ENCODE measurements around the gene GNPTG. TPM values are rescaled to one million over a fixed set of nuclear protein-coding genes. Genes with fewer than 3 reads are reported as not detected.
A peak's percentile ranks its signal among the peaks of the same experiment; 100 is the strongest.

GNPTG gene
- polyA plus RNA-seq, 1 of the 3 experiments (the other 2 are of a cell fraction): 113 TPM

- DNase-seq: no peak
- H2AFZ ChIP-seq (ENCODE audit: low read depth): no peak overlapping the region
- POLR2A ChIA-PET: no interaction called here
- WGBS (ENCODE audit: low lambda C conversion rate): 80% methylated on average over 13 of the region's 19 CpGs
- TF ChIP-seq PBX3 (IDR thresholded peaks at IDR 0.05) (no peak), CTCF (IDR thresholded peaks at IDR 0.05) (no peak), MXI1 (IDR thresholded peaks at IDR 0.05; ENCODE audit: low read depth, low read length) (no peak), SMC3 (IDR thresholded peaks at IDR 0.05; ENCODE audit: low read depth, low read length) (no peak), USF1 (IDR thresholded peaks at IDR 0.05; ENCODE audit: borderline replicate concordance, low read depth) (no peak), ZBTB33 (IDR thresholded peaks at IDR 0.05; ENCODE audit: borderline replicate concordance, low read depth) (no peak), FOXJ3 (CRISPR knock-in tag; IDR thresholded peaks at IDR 0.05) (no peak), RXRA (IDR thresholded peaks at IDR 0.05; ENCODE audit: borderline replicate concordance, low read depth) (no peak), TEAD4 (IDR thresholded peaks at IDR 0.05; ENCODE audit: borderline replicate concordance, insufficient read depth) (no peak), TCF12 (IDR thresholded peaks at IDR 0.05) (no peak), MAX (IDR thresholded peaks at IDR 0.05; ENCODE audit: low read depth) (no peak), EZH2phosphoT487 (IDR thresholded peaks at IDR 0.05; ENCODE audit: borderline replicate concordance, low read depth) (no peak)
- CTCF ChIA-PET: interaction anchor here (2.3 kb wide), 1 partner anchor 12 kb away, joined by 11 read pairs; no protein-coding TSS in a partner anchor
- H3K36me3 ChIP-seq (replicated peaks in 1 of 2; ENCODE audit: control insufficient read depth in 1 of 2, insufficient read depth in 2 of 2, low read length in 1 of 2): peaks cover 0 to 19% of the 10 kb centered on the region in 2 experiments
- H3K4me1 ChIP-seq (ENCODE audit: control insufficient read depth in 1 of 2, insufficient read depth in 2 of 2, low read depth in 1 of 2, low read length in 1 of 2): peaks cover 0 to 15% of the 10 kb centered on the region in 2 experiments; a peak in 2 of 4 replicates
- peak overlapping the region; percentile 98 for H3K4me3 ChIP-seq (ENCODE audit: low read depth in 2 of 2, low read length in 1 of 2)
- H3K4me2 ChIP-seq: peak overlapping the region; percentile 98
- H3K27ac ChIP-seq (ENCODE audit: low read depth in 2 of 2, low read length in 1 of 2): no peak overlapping the region
- H3K9me2 ChIP-seq: no peaks in the 10 kb centered on the region
- peak overlapping the region; percentile 82 for H3K9ac ChIP-seq
- H3K79me2 ChIP-seq (ENCODE audit: insufficient read depth): peaks cover 49% of the 10 kb centered on the region
- no peaks in the 10 kb centered on the region for H3K27me3 ChIP-seq (ENCODE audit: insufficient read depth)
- H4K20me1 ChIP-seq (ENCODE audit: insufficient read depth): peaks cover 5% of the 10 kb centered on the region; the same call in 1 of the 2 replicates
- no peaks in the 10 kb centered on the region for H3F3A ChIP-seq (replicated peaks; ENCODE audit: insufficient read depth)
- no peaks in the 10 kb centered on the region for H3K9me3 ChIP-seq
Measured at GRCh38 chr16:1350691-1351090, 1.0 kb upstream of the GNPTG start.
